ELF-1 (cell line): ENCODE measurements around the gene PAK1.

Source experiments
- DNase-seq: peaks from one replicate; pipeline ENCODE4 v3.0.0-alpha.2; 2016; ENCODE audit warnings: low read depth, low spot score

Gene PAK1

GRCh38 chr11:77436969-77437368 is 36.9 kb downstream of the PAK1 start:
- DNase-seq, result no peak

- DNase-seq, result no peak
These were observed 37.4 kb downstream of the PAK1 start for GRCh38 chr11:77436506-77436905.

DNA sequence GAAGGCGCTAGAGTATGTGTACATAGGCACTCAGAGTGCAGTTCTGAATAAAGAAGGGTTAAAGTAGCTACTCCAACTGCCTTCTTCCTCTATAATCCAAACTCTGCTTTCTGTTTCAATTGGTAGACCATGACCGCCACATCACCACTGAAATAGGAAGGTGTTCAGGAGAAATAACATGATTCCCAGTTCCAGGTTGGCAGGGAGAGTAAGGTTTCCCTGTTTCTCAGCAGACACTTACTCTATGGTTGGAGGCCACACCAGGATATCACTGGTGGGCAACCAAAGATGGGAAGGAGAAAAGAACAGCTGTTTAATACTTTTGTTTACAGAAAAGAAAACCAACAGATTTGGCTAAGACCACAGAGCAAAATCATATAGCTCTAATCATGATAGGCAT is 37.9 kb downstream of the PAK1 start:
- DNase-seq, result no peak

GRCh38 chr11:77431813-77432212 is 42.1 kb downstream of the PAK1 start:
- no peak for DNase-seq

DNA sequence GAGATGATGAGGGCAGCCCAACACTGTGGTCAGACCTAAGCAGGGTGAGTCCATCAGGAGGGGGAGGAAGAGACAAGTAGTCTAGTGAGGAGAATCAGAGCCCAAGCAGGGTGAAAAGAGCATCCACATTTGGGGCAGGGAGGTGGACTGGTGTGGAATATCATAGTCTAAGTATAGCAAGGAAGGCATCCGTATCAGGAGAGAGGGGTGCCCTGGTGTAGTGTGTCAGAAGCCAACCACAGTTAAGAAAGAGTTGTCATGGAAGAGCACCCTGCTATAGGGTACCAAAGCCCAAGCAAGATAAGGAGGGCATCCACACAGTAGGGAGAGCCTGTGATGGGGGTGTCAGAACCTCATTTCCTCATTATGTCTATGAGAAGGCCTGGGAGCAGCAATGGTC is 45.3 kb downstream of the PAK1 start:
- DNase-seq, result no peak

GRCh38 chr11:77425346-77425745 is 48.5 kb downstream of the PAK1 start:
- DNase-seq, result no peak

DNA sequence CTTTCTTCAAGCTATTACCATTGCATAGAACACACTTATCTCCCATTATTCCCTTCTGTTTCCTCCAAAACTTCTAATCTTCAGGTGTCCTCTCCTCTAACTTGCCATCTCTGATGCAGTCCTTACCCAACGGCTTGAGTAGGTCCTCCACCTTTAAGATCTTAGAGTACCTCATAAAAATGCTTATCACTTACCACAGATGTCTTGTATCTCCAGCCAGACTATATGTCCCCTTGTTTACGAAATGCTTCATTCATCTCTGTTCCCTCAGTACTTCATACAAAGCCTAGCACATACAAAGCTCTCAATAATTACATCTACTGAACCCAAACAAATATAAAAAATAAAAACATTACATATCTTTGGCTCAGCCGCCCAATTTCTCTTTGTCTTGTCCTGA is 49.2 kb downstream of the PAK1 start:
- DNase-seq, result no peak

DNA sequence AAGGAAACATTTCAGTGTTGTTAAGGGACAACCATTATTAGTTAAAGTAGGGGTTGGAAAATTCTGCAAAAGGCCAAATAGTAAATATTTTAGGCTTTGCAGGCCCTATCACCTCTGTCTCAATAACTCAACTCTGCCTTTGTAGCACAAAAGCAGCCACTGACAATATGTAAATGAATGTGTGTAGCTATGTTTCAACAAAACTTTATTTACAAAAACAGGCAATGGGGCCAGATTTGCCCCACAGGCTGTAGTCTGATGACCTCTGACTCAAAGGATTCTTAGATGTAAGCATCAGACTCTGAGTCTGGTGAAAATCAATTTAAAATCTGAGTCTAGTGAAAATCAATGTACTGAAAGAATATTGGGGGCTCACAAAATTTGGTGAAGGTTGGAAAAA is 50.3 kb downstream of the PAK1 start:
- DNase-seq, result no peak

DNA sequence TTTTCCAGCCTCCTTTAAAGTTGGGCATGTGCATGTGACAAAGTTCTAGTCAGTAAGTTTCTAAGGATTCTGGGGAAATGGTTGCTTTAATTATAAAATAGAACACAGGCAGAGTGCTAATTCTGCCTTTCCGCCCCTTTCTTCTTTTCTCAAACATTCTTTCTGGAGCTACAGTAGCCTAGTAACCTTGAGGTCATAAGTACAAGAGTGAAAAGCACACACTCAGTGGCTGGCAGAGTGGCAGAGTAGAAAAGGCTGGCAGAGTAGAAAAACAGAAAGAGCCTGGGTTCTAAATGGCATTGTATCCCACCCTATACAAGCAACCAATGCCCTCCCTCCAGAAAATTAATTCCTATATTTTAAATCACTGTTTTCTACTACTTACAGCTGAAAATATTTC is 51.2 kb downstream of the PAK1 start:
- DNase-seq, result no peak

GRCh38 chr11:77421041-77421723 is 52.7 kb downstream of the PAK1 start:
- DNase-seq, result no peak

DNA sequence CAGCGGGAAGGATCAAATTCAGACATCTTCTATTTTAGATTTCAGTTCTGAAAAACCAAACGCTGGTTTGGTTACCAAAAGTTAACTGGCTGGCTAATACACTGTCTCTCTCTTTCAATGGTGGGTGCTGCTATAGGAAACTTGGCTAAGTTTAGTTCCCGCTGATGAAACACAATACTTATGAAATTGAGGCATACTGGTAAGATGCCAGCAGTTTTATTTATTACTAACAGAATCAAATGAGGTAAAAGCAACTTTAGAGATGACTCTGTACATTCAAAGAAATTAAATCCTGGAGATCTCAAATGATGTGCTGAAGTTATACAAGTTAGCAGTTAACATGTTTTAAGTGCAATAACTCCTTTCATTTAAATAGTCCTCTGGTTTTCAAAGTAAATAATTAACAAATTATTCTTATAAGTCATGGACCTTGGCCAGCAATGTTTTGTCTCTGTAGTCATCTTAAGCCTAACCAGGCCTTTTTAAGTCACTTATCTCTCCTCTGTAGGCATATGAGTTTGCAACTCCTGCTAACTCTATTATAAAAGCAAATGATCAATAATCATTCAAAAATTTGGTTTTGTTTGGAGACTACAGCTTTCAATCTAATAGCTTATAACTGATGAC is 54.8 kb downstream of the PAK1 start:
- DNase-seq, result no peak

GRCh38 chr11:77418155-77418970 is 55.5 kb downstream of the PAK1 start:
- no peak for DNase-seq

DNA sequence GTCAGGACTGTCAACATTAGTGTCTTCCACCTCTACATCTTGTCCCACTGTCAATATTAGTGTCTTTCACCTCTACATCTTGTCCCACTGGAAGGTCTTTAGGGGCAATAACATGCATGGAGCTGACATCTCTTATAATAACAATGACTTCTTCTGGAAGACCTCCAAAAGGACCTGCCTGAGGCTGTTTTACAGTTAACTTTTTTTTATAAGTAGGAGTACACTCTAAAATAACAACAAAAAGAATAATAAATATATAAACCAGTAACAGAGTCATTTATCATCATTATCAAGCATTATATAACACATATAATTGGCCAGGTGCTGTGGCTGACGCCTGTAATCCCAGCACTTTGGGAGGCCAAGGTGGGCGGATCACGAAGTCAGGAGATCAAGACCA is 57.5 kb downstream of the PAK1 start:
- DNase-seq, result no peak

GRCh38 chr11:77413850-77414460 is 59.9 kb downstream of the PAK1 start:
- no peak for DNase-seq

DNA sequence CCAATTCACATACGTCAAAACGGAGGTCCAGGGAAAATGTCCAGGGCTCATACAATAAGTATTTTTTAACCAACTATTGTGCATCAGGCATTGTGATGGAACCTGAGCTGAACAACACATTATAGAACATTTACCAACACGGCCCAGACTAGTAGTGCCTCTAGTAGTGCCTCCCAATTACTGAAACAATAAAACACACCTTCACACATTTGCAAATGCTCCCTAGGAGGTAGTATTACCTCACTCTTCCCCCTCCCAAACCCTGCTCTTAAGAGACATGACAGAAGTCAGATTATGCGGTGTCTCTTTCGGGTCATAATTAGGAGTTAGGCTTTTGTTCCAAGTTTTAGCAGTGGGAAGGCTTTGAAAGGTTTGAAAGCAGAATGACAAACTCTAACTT is 61.1 kb downstream of the PAK1 start:
- no peak for DNase-seq

DNA sequence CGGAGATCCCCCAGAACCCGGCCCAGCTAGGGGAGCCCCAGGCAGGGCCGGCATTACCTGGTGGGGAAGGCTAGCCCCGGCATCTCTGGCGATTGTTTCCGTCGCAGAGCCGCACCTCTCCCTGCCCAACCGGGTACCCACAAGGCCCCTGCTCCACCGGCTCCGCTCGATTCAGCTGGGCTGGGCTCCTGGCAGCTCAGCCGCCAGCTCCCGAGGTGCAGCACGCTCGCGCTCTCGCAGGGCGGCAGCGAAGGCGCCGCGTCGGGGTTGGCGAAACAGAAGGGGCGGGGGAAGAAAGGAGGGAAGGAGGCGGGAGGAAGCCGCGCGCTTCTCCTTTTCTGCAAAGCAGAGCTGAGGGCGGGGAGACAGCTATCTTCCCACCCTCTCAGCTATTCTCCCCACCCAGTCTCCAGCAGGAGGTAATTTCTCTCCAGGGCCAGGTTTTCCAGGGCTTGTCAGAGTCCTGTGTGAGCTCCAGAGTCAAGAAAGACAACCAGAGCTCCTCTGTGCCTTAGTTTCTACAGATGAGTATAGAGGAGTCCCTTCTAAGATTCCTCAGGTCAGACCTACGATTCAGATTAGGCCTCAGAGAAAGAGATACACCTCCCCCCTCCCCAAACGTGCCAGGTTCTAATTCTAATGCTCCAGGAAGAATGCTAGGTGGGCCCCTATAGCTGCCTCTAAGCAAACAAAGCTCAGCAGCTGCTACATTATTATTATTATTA is 62.0 kb downstream of the PAK1 start:
- DNase-seq, result peak; percentile 95

DNA sequence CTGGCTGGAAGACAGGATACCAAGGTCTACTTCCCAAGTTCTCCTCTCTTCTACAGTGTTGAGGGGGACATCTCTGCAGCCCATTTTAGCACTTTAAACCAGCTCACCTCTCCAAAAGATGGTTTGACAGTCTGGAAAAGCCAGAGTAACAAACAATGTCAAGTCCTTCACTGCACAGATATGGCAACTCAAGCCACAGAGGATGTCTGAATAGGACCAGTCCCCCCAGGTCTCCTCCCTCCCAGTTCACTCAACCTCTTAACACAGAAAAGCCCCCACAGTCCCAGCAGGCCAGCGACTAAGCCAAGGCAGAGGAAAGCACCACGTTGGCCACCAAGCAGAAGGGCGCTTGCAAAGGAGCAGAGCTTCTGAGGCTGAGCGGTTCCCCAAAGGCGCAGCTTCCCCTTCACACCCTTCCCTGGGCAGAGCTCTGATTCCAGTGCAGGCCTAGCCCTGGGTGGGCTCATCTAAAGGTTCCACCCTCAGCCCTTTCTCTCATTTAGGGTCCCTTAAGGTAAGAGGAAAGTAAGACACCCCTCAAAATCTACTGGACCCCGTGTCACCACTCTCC is 62.7 kb downstream of the PAK1 start:
- DNase-seq, result no peak

DNA sequence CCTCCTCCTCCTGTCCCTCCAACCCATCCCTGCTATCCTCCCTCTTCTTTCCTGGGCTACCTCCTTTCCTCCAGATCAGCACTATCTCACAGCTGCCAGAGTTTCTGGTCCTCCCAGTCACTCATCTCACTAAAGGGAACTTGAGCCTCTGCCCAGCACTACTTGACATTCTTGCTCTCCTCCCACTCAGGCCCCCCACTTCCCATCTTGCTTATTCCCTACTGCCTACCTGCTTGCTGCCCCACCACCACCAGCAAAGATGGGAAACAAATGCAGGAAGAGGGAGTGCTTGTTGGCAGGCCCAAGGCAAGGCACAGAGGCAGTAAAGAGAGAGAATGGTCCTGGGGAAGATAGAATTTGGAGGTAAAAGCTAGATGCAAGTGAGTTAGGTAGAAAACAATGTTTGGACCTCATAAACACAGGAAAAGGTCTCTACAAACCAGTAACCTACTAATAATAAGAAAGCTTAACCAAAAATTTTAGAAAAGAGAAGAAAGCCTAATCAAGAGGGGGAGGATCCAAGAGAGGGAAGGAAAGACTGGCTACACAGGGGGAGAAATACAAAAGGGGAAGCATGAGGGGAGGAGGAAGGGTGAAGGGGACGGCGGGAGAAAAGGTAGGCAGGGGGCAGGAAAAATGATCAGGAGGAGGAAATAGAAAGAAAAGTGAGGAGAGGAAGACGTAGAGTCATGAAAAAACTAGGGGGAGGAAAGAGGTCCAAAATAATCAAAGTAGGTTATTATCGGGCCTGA is 63.6 kb downstream of the PAK1 start:
- no peak for DNase-seq

DNA sequence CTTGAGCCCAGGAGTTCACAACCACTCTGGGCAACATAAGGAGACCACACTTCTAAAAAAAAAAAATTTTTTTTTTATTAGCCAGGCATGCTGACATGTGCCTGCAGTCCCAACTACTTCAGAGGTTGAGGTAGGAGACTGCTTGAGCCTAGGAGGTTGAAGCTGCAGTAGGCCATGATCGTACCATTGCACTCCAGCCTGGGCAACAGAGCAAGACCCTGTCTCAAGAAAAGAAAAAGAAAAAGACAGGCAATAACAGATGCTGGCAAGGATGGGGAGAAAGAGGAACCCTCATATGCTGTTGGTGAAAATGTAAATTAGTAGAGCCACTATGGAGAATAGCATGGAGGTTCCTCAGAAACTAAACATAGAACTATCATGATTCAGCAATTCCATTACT is 64.8 kb downstream of the PAK1 start:
- no peak for DNase-seq

- DNase-seq, result peak; percentile 10
These were observed 66.3 kb downstream of the PAK1 start for GRCh38 chr11:77407613-77408012.

DNA sequence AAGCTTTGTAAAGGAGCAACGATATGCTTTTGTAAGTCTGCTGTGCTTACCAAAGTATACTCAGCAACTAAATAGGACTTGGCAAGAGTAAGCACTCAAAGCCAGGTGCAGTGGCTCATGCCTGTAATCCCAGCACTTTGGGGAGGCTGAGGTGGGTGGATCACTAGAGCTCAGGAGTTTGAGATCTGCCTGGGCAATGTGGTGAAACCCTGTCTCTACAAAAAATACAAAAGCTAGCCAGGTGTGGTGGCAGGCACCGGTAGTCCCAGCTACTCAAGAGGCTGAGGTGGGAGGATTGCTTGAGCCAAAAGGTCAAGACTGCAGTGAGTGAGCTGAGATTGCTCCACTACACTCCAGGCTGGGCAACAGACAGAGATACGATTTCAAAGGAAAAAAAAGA is 67.5 kb downstream of the PAK1 start:
- no peak for DNase-seq
